OCI-LY1 (cell line): ENCODE measurements around the gene REPS1.

Source experiments
- H2AFZ ChIP-seq: fragments of 200-600 bp; sonication (generic), shearing (Covaris generic); 2 replicates; pipeline ENCODE4 v1.6.0; 2014; ENCODE audit warnings: antibody characterized with exemption, mild to moderate bottlenecking, low read length
- H3F3A ChIP-seq: fragments of 200-600 bp; sonication (generic), shearing (Covaris generic); 2 replicates; pipeline ENCODE4 v1.6.0; 2014; ENCODE audit warnings: mild to moderate bottlenecking, antibody characterized with exemption, low read length, moderate library complexity; ENCODE audit not compliant: insufficient read depth
- H3K27ac ChIP-seq: fragments of 200-600 bp; sonication (generic); 2 replicates; pipeline ENCODE4 v1.5.1; 2014; ENCODE audit warnings: low read length, mixed run types, mild to moderate bottlenecking, low read depth; ENCODE audit not compliant: poor library complexity, severe bottlenecking
- H3K27me3 ChIP-seq: fragments of 200-600 bp; sonication (generic); 2 replicates; pipeline ENCODE4 v1.6.0; 2014; ENCODE audit warnings: antibody characterized with exemption, mild to moderate bottlenecking, low read length, moderate library complexity; ENCODE audit not compliant: insufficient read depth
- H3K36me3 ChIP-seq: fragments of 200-600 bp; sonication (generic); 2 replicates; pipeline ENCODE4 v1.6.1; 2014; ENCODE audit warnings: mild to moderate bottlenecking, antibody characterized with exemption, low read length, moderate library complexity, mixed read lengths; ENCODE audit not compliant: insufficient read depth
- H3K4me1 ChIP-seq: fragments of 200-600 bp; sonication (generic); 2 replicates; pipeline ENCODE4 v1.5.1; 2014; ENCODE audit warnings: mild to moderate bottlenecking, low read length, moderate library complexity; ENCODE audit not compliant: insufficient read depth, severe bottlenecking
- H3K4me2 ChIP-seq: fragments of 200-600 bp; sonication (generic), shearing (Covaris generic); 2 replicates; pipeline ENCODE4 v1.6.1; 2014; ENCODE audit warnings: low read length
- H3K4me3 ChIP-seq: fragments of 200-600 bp; sonication (generic); 2 replicates; pipeline ENCODE4 v1.5.1; 2014; ENCODE audit warnings: low read length, low read depth, mild to moderate bottlenecking, mixed read lengths; ENCODE audit not compliant: poor library complexity, severe bottlenecking
- H3K79me2 ChIP-seq: fragments of 200-600 bp; shearing (Covaris generic); 2 replicates; pipeline ENCODE4 v1.6.1; 2016; ENCODE audit warnings: mixed run types, low read length, mixed read lengths; ENCODE audit not compliant: insufficient read depth
- H3K9ac ChIP-seq: fragments of 200-600 bp; sonication (generic), shearing (Covaris generic); 2 replicates; pipeline ENCODE4 v1.6.1; 2014; ENCODE audit warnings: mild to moderate bottlenecking, low read length, mixed read lengths
- H3K9me2 ChIP-seq: fragments of 200-600 bp; sonication (generic), shearing (Covaris generic); 2 replicates; pipeline ENCODE4 v1.6.1; 2014; ENCODE audit warnings: low read depth, mild to moderate bottlenecking, low read length, mixed read lengths
- H3K9me3 ChIP-seq: fragments of 200-600 bp; shearing (Covaris generic); 2 replicates; pipeline ENCODE4 v1.6.1; 2014; ENCODE audit warnings: low read length, mixed read lengths
- H4K20me1 ChIP-seq: fragments of 200-600 bp; sonication (generic), shearing (Covaris generic); 2 replicates; pipeline ENCODE4 v1.6.0; 2016; ENCODE audit warnings: mild to moderate bottlenecking, low read length; ENCODE audit not compliant: insufficient read depth
- CTCF ChIP-seq: fragments of 200-600 bp; sonication (generic), shearing (Covaris generic); IDR thresholded peaks from 2 replicates; pipeline ENCODE4 v1.5.1; 2017; ENCODE audit warnings: mild to moderate bottlenecking, antibody characterized with exemption, low read length, moderate library complexity, mixed read lengths
- EZH2 ChIP-seq: fragments of 200-600 bp; sonication (generic), shearing (Covaris generic); IDR thresholded peaks from 2 replicates; pipeline ENCODE4 v1.8.0; 2017; ENCODE audit warnings: borderline replicate concordance, mixed run types, mild to moderate bottlenecking, antibody characterized with exemption, low read length, moderate library complexity, mixed read lengths

REPS1 gene

DNA sequence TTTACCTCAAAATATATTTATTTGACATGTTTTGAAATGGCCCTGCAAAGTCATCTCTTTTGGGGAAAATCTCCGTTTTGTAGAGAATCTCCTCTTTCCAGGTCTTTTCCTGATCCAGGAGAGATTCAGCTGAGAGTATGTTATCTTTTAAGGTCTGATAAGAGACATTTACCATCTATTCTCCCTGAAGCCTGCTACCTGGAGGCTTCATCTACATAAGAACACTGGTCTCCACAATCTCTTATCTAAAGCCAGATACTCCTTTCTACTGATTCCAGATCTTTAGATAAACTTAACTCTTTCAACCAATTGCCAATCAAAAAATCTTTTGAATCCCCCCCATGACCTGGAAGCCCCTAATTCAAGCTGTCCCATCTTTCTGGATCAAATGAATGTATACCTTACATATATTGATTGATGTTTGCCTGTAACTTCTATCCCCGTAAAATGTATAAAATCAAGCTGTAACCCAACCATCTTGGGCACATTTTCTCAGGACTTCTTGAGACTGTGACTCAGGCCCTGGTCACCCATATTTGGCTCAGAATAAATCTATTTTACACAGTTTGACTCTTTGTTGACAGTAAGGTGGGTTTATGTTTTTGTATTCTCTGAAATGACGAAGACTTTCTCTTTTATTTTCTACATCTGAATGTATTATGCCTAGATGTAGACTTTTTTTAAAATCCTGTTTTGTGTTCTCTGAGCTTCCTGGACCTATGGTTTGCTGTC is 96.6 kb downstream of the REPS1 start:
- no peak overlapping the region for H3K27ac ChIP-seq
- H4K20me1 ChIP-seq: no peaks in the 10 kb centered on the region
- no peaks in the 10 kb centered on the region for H3K4me1 ChIP-seq
- H3K27me3 ChIP-seq: no peaks in the 10 kb centered on the region
- H3K9me3 ChIP-seq: no peaks in the 10 kb centered on the region
- no peak overlapping the region for H3K9ac ChIP-seq
- no peaks in the 10 kb centered on the region for H3K79me2 ChIP-seq
- H3K4me2 ChIP-seq: no peak overlapping the region
- no peak overlapping the region for H3K4me3 ChIP-seq
- no peak for TF ChIP-seq EZH2
- TF ChIP-seq CTCF: no peak
- H2AFZ ChIP-seq: no peak overlapping the region
- no peaks in the 10 kb centered on the region for H3F3A ChIP-seq
- no peaks in the 10 kb centered on the region for H3K36me3 ChIP-seq
- H3K9me2 ChIP-seq: no peaks in the 10 kb centered on the region

- Histone ChIP-seq H3K9me2 (no peaks in the 10 kb centered on the region), H4K20me1 (no peaks in the 10 kb centered on the region), H3K9me3 (no peaks in the 10 kb centered on the region), H3K27ac (no peak overlapping the region), H3K36me3 (no peaks in the 10 kb centered on the region), H3F3A (no peaks in the 10 kb centered on the region), H3K4me2 (no peak overlapping the region), H3K4me3 (no peak overlapping the region), H3K9ac (no peak overlapping the region), H3K27me3 (no peaks in the 10 kb centered on the region), H3K4me1 (no peaks in the 10 kb centered on the region), H3K79me2 (no peaks in the 10 kb centered on the region), H2AFZ (no peak overlapping the region)
- TF ChIP-seq EZH2: no peak
- TF ChIP-seq CTCF: no peak
Observed at GRCh38 chr6:138885156-138885819, 102.8 kb downstream of the REPS1 start.

GRCh38 chr6:138882369-138883017 is 105.6 kb downstream of the REPS1 start:
- Histone ChIP-seq H3K79me2 (no peaks in the 10 kb centered on the region), H3K9ac (no peak overlapping the region), H3K4me2 (no peak overlapping the region), H3K9me3 (no peaks in the 10 kb centered on the region), H4K20me1 (no peaks in the 10 kb centered on the region), H3K27ac (no peak overlapping the region), H3F3A (no peaks in the 10 kb centered on the region), H3K4me1 (no peaks in the 10 kb centered on the region), H3K27me3 (no peaks in the 10 kb centered on the region), H3K4me3 (no peak overlapping the region), H3K36me3 (no peaks in the 10 kb centered on the region), H2AFZ (no peak overlapping the region), H3K9me2 (no peaks in the 10 kb centered on the region)
- TF ChIP-seq CTCF (no peak), EZH2 (no peak)
